Measurements from ENCODE around the gene OR13G1.

DNA sequence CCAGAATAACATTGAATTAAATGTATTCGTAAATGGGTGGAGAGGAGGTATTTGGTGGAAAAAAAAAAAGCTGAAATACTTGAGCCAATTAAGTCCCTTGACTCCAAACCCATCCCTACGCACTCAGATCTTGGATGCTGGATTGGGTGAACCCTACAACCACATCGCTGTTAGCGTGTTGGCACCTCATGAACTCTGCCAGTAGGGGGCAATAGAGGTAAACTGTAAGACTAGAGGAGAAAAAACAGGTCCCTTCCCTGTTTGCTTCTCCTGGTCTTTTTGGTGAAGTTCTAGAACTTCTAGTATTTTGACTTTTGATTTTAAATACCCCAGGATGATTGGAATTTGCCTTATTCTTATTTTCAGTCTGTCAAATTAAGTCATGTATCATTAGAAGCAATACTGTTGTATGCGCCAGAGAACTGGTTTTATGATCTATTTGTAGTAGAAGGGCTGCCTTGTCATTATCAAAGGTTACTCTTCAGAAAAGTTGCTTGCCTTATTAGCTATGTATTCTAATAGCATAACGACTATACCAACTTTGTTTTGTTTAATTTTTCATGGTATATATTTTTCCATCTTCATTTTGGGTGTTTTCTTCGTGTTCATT lies 1.9 kb upstream of the OR13G1 start:
- TF ChIP-seq POLR2A (IDR thresholded peaks at IDR 0.05; ENCODE audit: extremely low read depth, insufficient read length) (no peak), MYC (IDR thresholded peaks at IDR 0.05; ENCODE audit: low read depth, low read length) (0 out of 2 replicates have a peak, but pooled peaks have one; percentile 11)
- TF ChIP-seq, protein P1, sequence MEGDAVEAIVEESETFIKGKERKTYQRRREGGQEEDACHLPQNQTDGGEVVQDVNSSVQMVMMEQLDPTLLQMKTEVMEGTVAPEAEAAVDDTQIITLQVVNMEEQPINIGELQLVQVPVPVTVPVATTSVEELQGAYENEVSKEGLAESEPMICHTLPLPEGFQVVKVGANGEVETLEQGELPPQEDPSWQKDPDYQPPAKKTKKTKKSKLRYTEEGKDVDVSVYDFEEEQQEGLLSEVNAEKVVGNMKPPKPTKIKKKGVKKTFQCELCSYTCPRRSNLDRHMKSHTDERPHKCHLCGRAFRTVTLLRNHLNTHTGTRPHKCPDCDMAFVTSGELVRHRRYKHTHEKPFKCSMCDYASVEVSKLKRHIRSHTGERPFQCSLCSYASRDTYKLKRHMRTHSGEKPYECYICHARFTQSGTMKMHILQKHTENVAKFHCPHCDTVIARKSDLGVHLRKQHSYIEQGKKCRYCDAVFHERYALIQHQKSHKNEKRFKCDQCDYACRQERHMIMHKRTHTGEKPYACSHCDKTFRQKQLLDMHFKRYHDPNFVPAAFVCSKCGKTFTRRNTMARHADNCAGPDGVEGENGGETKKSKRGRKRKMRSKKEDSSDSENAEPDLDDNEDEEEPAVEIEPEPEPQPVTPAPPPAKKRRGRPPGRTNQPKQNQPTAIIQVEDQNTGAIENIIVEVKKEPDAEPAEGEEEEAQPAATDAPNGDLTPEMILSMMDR (IDR thresholded peaks at IDR 0.05; ENCODE audit: low read depth, low read length) = peak; percentile 94

All from NB4 (cell line).